ENCODE data around the gene CLBA1.

DNA sequence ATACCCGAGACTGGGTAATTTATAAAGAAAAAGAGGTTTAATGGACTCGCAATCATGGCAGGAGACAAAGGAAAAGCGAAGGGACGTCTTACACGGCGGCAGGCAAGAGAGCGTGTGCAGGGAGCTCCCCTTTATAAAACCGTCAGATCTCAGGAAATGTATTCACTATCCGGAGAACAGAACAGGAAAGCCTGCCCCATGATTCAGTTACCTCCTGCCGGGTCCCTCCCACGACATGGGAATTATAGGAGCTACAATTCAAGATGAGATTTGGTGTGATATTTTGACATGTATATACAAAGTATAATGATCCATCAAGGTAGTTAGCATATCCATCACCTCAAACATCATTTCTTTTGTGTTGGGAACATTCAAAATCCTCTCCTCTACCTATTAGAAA is 37.6 kb downstream of the CLBA1 start:
- no peak for TF ChIP-seq ZNF274 (IDR thresholded peaks at IDR 0.05; ENCODE audit: low read depth, low read length)
- TF ChIP-seq YY1 (IDR thresholded peaks at IDR 0.05; ENCODE audit: insufficient read depth, insufficient read length): no peak

Data from NT2/D1 (cell line).